Psoas muscle (tissue), 8 donors: ENCODE measurements around the gene CHAC2. TPM values are rescaled to one million over a fixed set of nuclear protein-coding genes. Genes with fewer than 3 reads are reported as not detected.
A peak's percentile ranks its signal among the peaks of the same experiment; 100 is the strongest.

Experiments
- ATAC-seq, 4 donors: fragments of 200-7000 bp; cut with Tn5 transposase; one replicate each; pipeline ENCODE4 v1.9.1; 2020; ENCODE audit warnings: moderate library complexity in 3 of 4, mild to moderate bottlenecking in 2 of 4
- DNase-seq, 2 donors: peaks; one replicate each; pipeline ENCODE4 v3.0.0-alpha.2; 2020
- H3K27ac ChIP-seq: fragments of 200-600 bp; one replicate; pipeline ENCODE4 v1.8.0; 2022
- H3K27me3 ChIP-seq, 3 donors: fragments of 200-600 bp in 1 of 3; one replicate each; pipeline versions ENCODE4 v1.6.1 to v1.8.0; 2013 to 2022; ENCODE audit warnings: low read length in 2 of 3, mild to moderate bottlenecking in 2 of 3, moderate library complexity in 1 of 3; ENCODE audit not compliant: insufficient read depth in 3 of 3
- H3K36me3 ChIP-seq, 2 donors: fragments of 200-600 bp in 1 of 2; one replicate each; pipeline versions ENCODE4 v1.6.1 to v1.8.0; 2013 to 2022; ENCODE audit warnings: low read depth in 1 of 2, mild to moderate bottlenecking in 1 of 2, moderate library complexity in 1 of 2; ENCODE audit not compliant: insufficient read depth in 1 of 2
- H3K4me1 ChIP-seq: fragments of 200-600 bp; one replicate; pipeline ENCODE4 v1.8.0; 2022
- H3K4me3 ChIP-seq: fragments of 200-600 bp; one replicate; pipeline ENCODE4 v1.8.0; 2022; ENCODE audit warnings: mild to moderate bottlenecking
- H3K9me3 ChIP-seq: fragments of 200-600 bp; one replicate; pipeline ENCODE4 v1.8.0; 2022
- CTCF ChIP-seq: fragments of 200-600 bp; IDR thresholded peaks from one replicate; pipeline ENCODE4 v1.8.0; 2022; ENCODE audit warnings: antibody characterized with exemption
- WGBS, 3 donors: extraction: QIAGEN DNeasy Blood & Tissue Kit; methylation state at CpG; one replicate each; pipeline versions ENCODE4 v1.1.6 to v1.1.7; 2013; 5-methylcytosine and 5-hydroxymethylcytosine counted together
- intact Hi-C, 2 donors: fragments of 100-400 bp; cut with DNase I; formaldehyde crosslinking; loops; one replicate each; pipeline versions ENCODE4 v1.11.0 to v1.14.2; 2022
- polyA plus RNA-seq, 3 donors: library from polyadenylated mRNA; stranded (reverse); fragments of 200-250 nt; gene quantifications; one replicate each; pipeline ENCODE4 v1.2.3, GENCODE V29; 2013
- total RNA-seq, 4 donors: library from RNA; stranded (reverse); fragmentation: NEBNext Ultra II Directional in 2 of 4; extraction: Animal tissue kit (Norgen Biotek cat#: 25700) in 2 of 4; gene quantifications; one replicate each; pipeline versions ENCODE4 v1.2.1 to v1.2.4, GENCODE V29; 2021 to 2023
- donor health status: healthy with polysubstance abuse.
- donor health status: DM: no; HTN: no; CAD: no; lungs with moderate emphysema.
- donor health status: Bipolar disorder and iron deficiency.
- donor health status: healthy.
- donor health status: DM: yes; HTN: yes; CAD: no.
- donor health status: DM: no; HTN: no; CAD: no.
- donor health status: DM: no; HTN: no; CAD: no.
- donor health status: DM: yes; HTN: yes; CAD: no.

The CHAC2 gene
- total and polyA plus RNA-seq, 7 donors: 3.5 to 13.9 (median 5.5) TPM

- WGBS, 3 donors: 92 to 96% (median 93%) methylated on average over 4 of the region's 4 CpGs
- no peak overlapping the region for H3K4me3 ChIP-seq
- peaks cover 4% of the 10 kb centered on the region for H3K4me1 ChIP-seq
- H3K27ac ChIP-seq: no peak overlapping the region
- peaks cover 0 to 12% of the 10 kb centered on the region in 2 donors for H3K36me3 ChIP-seq
- no peaks in the 10 kb centered on the region for H3K9me3 ChIP-seq
- no peak for DNase-seq
- no peaks in the 10 kb centered on the region for H3K27me3 ChIP-seq
- no peak for TF ChIP-seq CTCF
- ATAC-seq: no peak
- intact Hi-C loops: no loop called here
Measured at GRCh38 chr2:53780056-53780455, 12.5 kb downstream of the CHAC2 start.

- 57 to 65% (median 64%) methylated on average over 8 of the region's 8 CpGs for WGBS, 3 donors
- intact Hi-C loops: no loop called here
- no peaks in the 10 kb centered on the region for H3K27me3 ChIP-seq
- no peak for DNase-seq
- H3K36me3 ChIP-seq: peaks cover 0 to 12% of the 10 kb centered on the region in 2 donors
- no peak overlapping the region for H3K4me3 ChIP-seq
- TF ChIP-seq CTCF: no peak
- no peak overlapping the region for H3K27ac ChIP-seq
- H3K9me3 ChIP-seq: no peaks in the 10 kb centered on the region
- peaks cover 13% of the 10 kb centered on the region for H3K4me1 ChIP-seq
- ATAC-seq: no peak
Measured at GRCh38 chr2:53782676-53783075, 15.1 kb downstream of the CHAC2 start.

GRCh38 chr2:53784436-53784835 is 16.8 kb downstream of the CHAC2 start:
- Histone ChIP-seq H3K36me3 (peaks cover 0 to 12% of the 10 kb centered on the region in 2 donors), H3K4me3 (no peak overlapping the region), H3K4me1 (peaks cover 28% of the 10 kb centered on the region), H3K9me3 (no peaks in the 10 kb centered on the region), H3K27ac (no peak overlapping the region), H3K27me3 (no peaks in the 10 kb centered on the region)
- DNase-seq (no peak), ATAC-seq (no peak)
- TF ChIP-seq CTCF: no peak
- intact Hi-C loops: no loop called here

GRCh38 chr2:53785366-53785765 is 17.8 kb downstream of the CHAC2 start:
- Histone ChIP-seq H3K4me3 (peak overlapping the region; percentile 78), H3K27me3 (no peaks in the 10 kb centered on the region), H3K9me3 (no peaks in the 10 kb centered on the region), H3K4me1 (peaks cover 29% of the 10 kb centered on the region), H3K27ac (no peak overlapping the region), H3K36me3 (peaks cover 0 to 7% of the 10 kb centered on the region in 2 donors)
- DNase-seq: no peak
- no peak for ATAC-seq
- intact Hi-C loops: no loop called here
- WGBS, 3 donors: 56 to 61% (median 61%) methylated on average over 11 of the region's 11 CpGs
- TF ChIP-seq CTCF: no peak

GRCh38 chr2:53786352-53786704 is 18.7 kb downstream of the CHAC2 start:
- no peak for TF ChIP-seq CTCF
- Histone ChIP-seq H3K9me3 (no peaks in the 10 kb centered on the region), H3K4me3 (peak overlapping the region; percentile 78), H3K4me1 (peaks cover 33% of the 10 kb centered on the region), H3K36me3 (peaks cover 0 to 4% of the 10 kb centered on the region in 2 donors), H3K27ac (peak overlapping the region; percentile 85), H3K27me3 (no peaks in the 10 kb centered on the region)
- 0% methylated on average over 18 of the region's 18 CpGs for WGBS, 3 donors
- intact Hi-C loops: no loop called here
- DNase-seq: peak; percentile 29 to 68
- peak; percentile 31 to 72 (median 50) for ATAC-seq
